Diencephalon (tissue), 1 donor: ENCODE data around the gene MON1B. TPM values are rescaled to one million over a fixed set of nuclear protein-coding genes. Genes with fewer than 3 reads are reported as not detected.

ENCODE experiments used
- total RNA-seq: library from RNA; depleted of rRNA; stranded (reverse); fragments of >200 nt; gene quantifications from one replicate; pipeline ENCODE4 v1.2.3, GENCODE V29; 2014

The MON1B gene
- 12.5 TPM for total RNA-seq

DNA sequence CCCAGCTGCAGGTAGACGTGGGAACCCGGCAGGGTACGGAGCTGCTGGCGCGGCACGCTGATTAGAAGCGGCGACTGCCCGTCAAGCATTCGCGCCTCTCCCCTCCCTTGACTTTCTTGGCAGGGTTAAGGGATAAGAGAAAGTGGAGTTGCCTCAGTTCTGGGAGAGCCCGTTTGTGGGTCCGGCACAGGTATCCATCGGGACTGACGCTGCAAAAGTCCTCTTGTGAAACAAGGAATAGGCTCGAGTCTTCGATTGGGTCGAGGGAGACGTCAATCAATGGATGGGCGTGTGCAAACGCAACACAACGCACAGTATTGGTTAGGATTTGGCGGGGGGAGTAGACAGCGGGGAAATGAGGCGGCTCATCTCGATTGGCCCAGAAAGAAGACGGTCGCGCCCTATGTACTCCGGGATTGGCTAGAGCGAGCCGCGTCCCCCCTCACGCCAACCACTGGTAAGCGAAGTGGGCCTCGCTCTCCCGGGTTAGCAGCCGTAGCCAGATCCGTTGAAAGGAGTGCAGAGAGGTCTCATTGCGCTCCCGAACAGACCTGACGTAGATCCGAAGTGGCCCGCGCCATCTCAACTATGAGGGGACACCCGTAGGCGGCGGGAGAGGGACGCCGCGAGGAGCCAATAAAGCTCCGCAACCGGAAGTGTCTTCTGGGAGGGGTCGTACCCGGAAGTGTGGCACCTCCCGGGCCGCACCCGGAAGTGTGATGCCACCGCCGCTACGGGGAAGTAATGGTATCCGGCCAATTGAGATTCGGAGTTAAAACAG is at the start of gene MON1B:
MON1B (plus strand) TSS at position 713 of the 781 bp plus-strand sequence. CDS start 296 bp downstream, outside the sequence.

DNA sequence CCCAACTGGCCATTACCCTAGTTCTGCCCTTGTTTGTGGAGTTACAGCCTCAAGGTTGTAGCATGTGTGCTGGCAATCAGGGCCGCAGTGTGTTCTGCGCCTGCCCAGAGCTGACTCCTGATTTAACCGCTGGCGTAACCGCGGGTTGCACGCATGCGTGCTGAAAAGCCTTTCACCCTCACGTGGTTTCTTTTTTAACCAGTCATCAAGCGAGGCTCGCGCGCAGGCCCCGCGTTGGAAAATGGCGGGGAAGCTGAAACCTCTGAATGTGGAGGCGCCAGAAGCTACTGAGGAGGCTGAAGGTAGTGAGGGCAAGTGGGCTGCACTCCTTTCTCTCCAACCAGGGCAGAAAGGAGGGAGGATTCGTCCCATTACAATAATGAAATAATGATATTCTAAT is 8.2 kb downstream of the MON1B start, which contains the start of gene SYCE1L:
SYCE1L (plus strand) TSS at position 198 of the 400 bp plus-strand sequence; CDS start at position 242, 44 bp downstream.

Other genes with a start within 250 kb of the MON1B start
- gene SYCE1L, start 8.2 kb downstream of the MON1B start, total RNA-seq = 2.1 TPM
- gene ADAMTS18, start 243.8 kb downstream of the MON1B start, total RNA-seq = 7.4 TPM